WTC11 (cell line): ENCODE data around the gene TMEM175. TPM values are rescaled to one million over a fixed set of nuclear protein-coding genes. Genes with fewer than 3 reads are reported as not detected.

Source experiments
- ATAC-seq: fragments of 200-7000 bp; cut with Tn5 transposase; 2 replicates; pipeline ENCODE4 v1.10.0; 2021; ENCODE audit warnings: mild to moderate bottlenecking, moderate library complexity
- CTCF ChIA-PET: fragments of 300-600 bp; sonication (Branson Sonifier 250); formaldehyde crosslinking; loops from one replicate; lab custom pipeline; 2021; ENCODE audit warnings: antibody characterized with exemption; lab: Charles Lee
- POLR2A ChIA-PET: fragments of 350-600 bp; sonication (Branson Sonifier 250); formaldehyde crosslinking; loops from one replicate; lab custom pipeline; 2021; ENCODE audit warnings: antibody characterized with exemption; lab: Charles Lee
- DNase-seq: peaks from one replicate; pipeline ENCODE4 v3.0.0; 2021; ENCODE audit warnings: low spot score
- H3K27ac Mint-ChIP-seq: 2 replicates; pipeline ENCODE4 v1.8.0; 2021; ENCODE audit warnings: mixed read lengths
- H3K27me3 Mint-ChIP-seq: 2 replicates; pipeline ENCODE4 v1.8.0; 2021; ENCODE audit warnings: low read depth, mild to moderate bottlenecking, moderate library complexity, mixed read lengths
- H3K36me3 Mint-ChIP-seq: 2 replicates; pipeline ENCODE4 v1.8.0; 2021; ENCODE audit warnings: mixed read lengths
- H3K4me1 Mint-ChIP-seq: 2 replicates; pipeline ENCODE4 v1.8.0; 2022; ENCODE audit warnings: mixed read lengths
- H3K4me3 Mint-ChIP-seq: 2 replicates; pipeline ENCODE4 v1.8.0; 2021; ENCODE audit warnings: mild to moderate bottlenecking, moderate library complexity, mixed read lengths
- H3K9me3 Mint-ChIP-seq: 2 replicates; pipeline ENCODE4 v1.8.0; 2021; ENCODE audit warnings: mixed read lengths
- ATF1 ChIP-seq: sonication (generic); formaldehyde crosslinking; IDR thresholded peaks from 2 replicates; pipeline ENCODE4 v1.8.1; 2023; ENCODE audit warnings: mild to moderate bottlenecking, moderate library complexity, missing genetic modification reagents
- ATF3 ChIP-seq: sonication (generic); formaldehyde crosslinking; conservative IDR thresholded peaks from 2 replicates; pipeline ENCODE4 v1.8.1; 2022; ENCODE audit warnings: mild to moderate bottlenecking, missing genetic modification reagents
- CREB1 ChIP-seq: sonication (generic); formaldehyde crosslinking; IDR thresholded peaks from 2 replicates; pipeline ENCODE4 v1.8.0; 2023; ENCODE audit warnings: mild to moderate bottlenecking, missing genetic modification reagents
- E2F4 ChIP-seq: sonication (generic); formaldehyde crosslinking; IDR thresholded peaks from 2 replicates; pipeline ENCODE4 v1.8.1; 2022; ENCODE audit warnings: low read depth, mild to moderate bottlenecking, moderate library complexity, missing genetic modification reagents, borderline replicate concordance
- GABPB1 ChIP-seq: sonication (generic); formaldehyde crosslinking; IDR thresholded peaks from 2 replicates; pipeline ENCODE4 v1.8.1; 2023; ENCODE audit warnings: mild to moderate bottlenecking, missing genetic modification reagents
- GRHL2 ChIP-seq: fragments of 250-450 bp; sonication (Bioruptor Pico); IDR thresholded peaks from 2 replicates; pipeline ENCODE4 v1.8.0; 2022; ENCODE audit warnings: mild to moderate bottlenecking, moderate library complexity; ENCODE audit not compliant: insufficient replicate concordance, severe bottlenecking
- HMGXB4 ChIP-seq: sonication (generic); formaldehyde crosslinking; IDR thresholded peaks from 2 replicates; pipeline ENCODE4 v1.8.1; 2023; ENCODE audit warnings: mild to moderate bottlenecking, moderate library complexity, missing genetic modification reagents
- IRF2 ChIP-seq: sonication (generic); formaldehyde crosslinking; IDR thresholded peaks from 2 replicates; pipeline ENCODE4 v1.8.0; 2022; ENCODE audit warnings: low read depth, missing genetic modification reagents, borderline replicate concordance
- NR1H2 ChIP-seq: sonication (generic); formaldehyde crosslinking; IDR thresholded peaks from 2 replicates; pipeline ENCODE4 v1.9.0; 2021; ENCODE audit warnings: mild to moderate bottlenecking, moderate library complexity, missing genetic modification reagents
- NR2C2 ChIP-seq: sonication (generic); formaldehyde crosslinking; IDR thresholded peaks from 2 replicates; pipeline ENCODE4 v1.8.0; 2022; ENCODE audit warnings: mild to moderate bottlenecking, missing genetic modification reagents
- TEAD1 ChIP-seq: sonication (generic); formaldehyde crosslinking; IDR thresholded peaks from 2 replicates; pipeline ENCODE4 v1.8.0; 2022; ENCODE audit warnings: mild to moderate bottlenecking, missing genetic modification reagents
- USF2 ChIP-seq: sonication (generic); formaldehyde crosslinking; IDR thresholded peaks from 2 replicates; pipeline ENCODE4 v1.8.1; 2023; ENCODE audit warnings: mild to moderate bottlenecking, missing genetic modification reagents, moderate library complexity
- ZNF263 ChIP-seq: sonication (generic); formaldehyde crosslinking; IDR thresholded peaks from 2 replicates; pipeline ENCODE4 v1.8.1; 2022; ENCODE audit warnings: low read depth, mild to moderate bottlenecking, moderate library complexity, missing genetic modification reagents
- ZNF317 ChIP-seq: sonication (generic); formaldehyde crosslinking; IDR thresholded peaks from 2 replicates; pipeline ENCODE4 v1.8.1; 2023; ENCODE audit warnings: low read depth, mild to moderate bottlenecking, moderate library complexity, missing genetic modification reagents, borderline replicate concordance
- ZNF425 ChIP-seq: fragments of 250-450 bp; sonication (Bioruptor Pico); conservative IDR thresholded peaks from 2 replicates; pipeline ENCODE4 v1.9.0; 2021; ENCODE audit warnings: mild to moderate bottlenecking
- total RNA-seq: library from RNA; stranded (reverse); gene quantifications from 3 replicates; pipeline ENCODE4 v1.2.3, GENCODE V29; 2021
- TF ChIP-seq, protein P1 (sequence below): sonication (generic); formaldehyde crosslinking; IDR thresholded peaks from 2 replicates; pipeline ENCODE4 v1.8.0; 2022; ENCODE audit warnings: mild to moderate bottlenecking, missing genetic modification reagents
- TF ChIP-seq, protein P2 (sequence below): sonication (generic); formaldehyde crosslinking; IDR thresholded peaks from 2 replicates; pipeline ENCODE4 v1.8.0; 2023; ENCODE audit warnings: missing genetic modification reagents
- TF ChIP-seq, protein P3 (sequence below): sonication (generic); formaldehyde crosslinking; IDR thresholded peaks from 2 replicates; pipeline ENCODE4 v1.8.1; 2022; ENCODE audit warnings: low read depth, missing genetic modification reagents, borderline replicate concordance

TMEM175 gene
- total RNA-seq, 1 experiment from 2014 or later: 9.2 TPM

DNA sequence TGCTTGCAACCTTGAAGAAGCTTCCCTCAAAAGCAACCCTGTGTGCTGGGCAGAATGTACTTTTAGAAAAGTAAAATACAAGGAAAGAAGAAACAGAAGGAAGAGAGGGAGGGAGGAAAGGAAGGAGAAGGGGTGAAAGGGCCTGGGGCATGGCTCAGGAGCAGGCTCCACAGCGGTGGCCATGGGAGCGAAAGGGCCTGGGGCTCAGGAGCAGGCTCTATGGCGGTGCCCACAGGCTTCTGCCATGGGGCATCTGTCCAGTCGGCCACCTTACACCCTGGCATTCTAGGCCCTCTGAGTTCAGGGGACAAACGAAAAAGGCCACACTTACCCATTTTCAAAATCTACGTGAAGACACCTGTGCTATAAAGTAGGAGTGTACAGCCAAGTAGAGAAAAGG is 31.5 kb upstream of the TMEM175 start (continued):
- TF ChIP-seq NR2C2 (CRISPR knock-in tag): no peak
- no peak for TF ChIP-seq ATF1
- TF ChIP-seq TEAD1 (CRISPR knock-in tag): no peak
- TF ChIP-seq, protein P1, sequence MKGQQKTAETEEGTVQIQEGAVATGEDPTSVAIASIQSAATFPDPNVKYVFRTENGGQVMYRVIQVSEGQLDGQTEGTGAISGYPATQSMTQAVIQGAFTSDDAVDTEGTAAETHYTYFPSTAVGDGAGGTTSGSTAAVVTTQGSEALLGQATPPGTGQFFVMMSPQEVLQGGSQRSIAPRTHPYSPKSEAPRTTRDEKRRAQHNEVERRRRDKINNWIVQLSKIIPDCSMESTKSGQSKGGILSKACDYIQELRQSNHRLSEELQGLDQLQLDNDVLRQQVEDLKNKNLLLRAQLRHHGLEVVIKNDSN (CRISPR knock-in tag): no peak
- TF ChIP-seq, all 79 proteins: peak for 0

GRCh38 chr4:901192-901910 is 30.9 kb upstream of the TMEM175 start:
- H3K27me3 Mint-ChIP-seq: no peaks in the 10 kb centered on the region
- peaks cover 15% of the 10 kb centered on the region for H3K36me3 Mint-ChIP-seq
- ATAC-seq: no peak
- no peak overlapping the region for H3K4me3 Mint-ChIP-seq
- no peak overlapping the region for H3K27ac Mint-ChIP-seq
- TF ChIP-seq USF2 (CRISPR knock-in tag) (no peak), NR1H2 (CRISPR knock-in tag) (no peak), ZNF317 (CRISPR knock-in tag) (no peak), GRHL2 (CRISPR knock-in tag) (no peak)
- TF ChIP-seq, all 79 proteins: peak for 0
- DNase-seq: no peak
- CTCF ChIA-PET: interaction anchor here (1.0 kb wide), 1 partner anchor 10 kb away, joined by 3 read pairs; no protein-coding TSS in a partner anchor
- H3K9me3 Mint-ChIP-seq: peaks cover 6% of the 10 kb centered on the region
- H3K4me1 Mint-ChIP-seq: peaks cover 7% of the 10 kb centered on the region
- POLR2A ChIA-PET: interaction anchor here (0.6 to 0.7 kb wide), 2 partner anchors 68 to 363 kb away, joined by 3 read pairs; no protein-coding TSS in a partner anchor

DNA sequence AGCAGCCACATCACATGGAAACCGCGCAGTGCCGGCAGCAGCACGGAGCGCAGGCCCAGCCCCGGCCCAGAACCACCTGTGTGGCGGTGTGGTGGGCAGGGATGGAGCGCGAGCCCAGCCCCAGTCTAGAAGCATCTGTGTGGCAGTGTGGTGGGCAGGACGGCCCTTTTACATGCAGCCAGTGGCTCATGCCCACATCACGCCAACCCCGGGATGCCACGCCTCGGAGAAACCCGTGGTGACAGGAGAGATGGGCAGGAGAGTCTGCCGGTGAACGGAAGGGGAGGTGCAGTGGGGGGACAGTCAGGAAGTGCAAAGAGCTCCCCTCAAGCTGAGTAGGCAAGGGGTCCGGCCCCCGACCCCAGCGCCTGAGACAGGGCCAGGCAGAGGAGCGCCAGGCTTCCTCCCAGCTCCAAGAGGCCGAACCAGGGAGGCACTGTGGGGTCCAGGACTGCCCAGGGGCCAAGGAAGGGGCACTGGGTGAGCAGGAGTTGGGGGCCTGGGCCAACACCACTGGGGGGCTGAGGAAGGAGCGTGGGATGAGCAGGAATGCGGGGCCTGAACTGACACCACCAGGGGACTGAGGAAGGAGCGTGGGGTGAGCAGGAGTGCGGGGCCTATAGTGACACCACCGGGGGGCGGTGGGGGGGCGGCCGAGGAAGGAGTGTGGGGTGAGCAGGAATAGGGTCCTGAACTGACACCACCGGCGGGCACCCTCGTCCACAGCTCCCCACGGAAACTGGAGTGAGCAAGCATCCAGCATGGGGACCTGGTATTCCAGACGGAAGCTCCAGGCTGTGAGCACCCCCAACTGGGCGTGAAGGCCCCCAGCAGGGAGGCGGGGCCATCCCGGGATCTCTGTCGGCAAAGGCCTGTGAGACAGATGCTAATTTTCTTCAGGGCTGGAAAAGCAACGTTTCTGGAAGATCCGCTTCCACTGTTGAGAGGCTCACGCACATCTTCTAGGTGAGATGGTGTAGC is 28.9 kb upstream of the TMEM175 start:
- ATAC-seq: no peak; the same call in 1 of the 2 replicates
- ChIA-PET POLR2A (no interaction called here), CTCF (no interaction called here)
- Mint-ChIP-seq H3K27ac (peak overlapping the region; percentile 44; the same call in 1 of the 2 replicates), H3K9me3 (peaks cover 10% of the 10 kb centered on the region), H3K4me1 (peaks cover 7% of the 10 kb centered on the region), H3K4me3 (no peak overlapping the region), H3K27me3 (no peaks in the 10 kb centered on the region), H3K36me3 (peaks cover 20% of the 10 kb centered on the region)
- no peak for DNase-seq
- TF ChIP-seq, protein P2, sequence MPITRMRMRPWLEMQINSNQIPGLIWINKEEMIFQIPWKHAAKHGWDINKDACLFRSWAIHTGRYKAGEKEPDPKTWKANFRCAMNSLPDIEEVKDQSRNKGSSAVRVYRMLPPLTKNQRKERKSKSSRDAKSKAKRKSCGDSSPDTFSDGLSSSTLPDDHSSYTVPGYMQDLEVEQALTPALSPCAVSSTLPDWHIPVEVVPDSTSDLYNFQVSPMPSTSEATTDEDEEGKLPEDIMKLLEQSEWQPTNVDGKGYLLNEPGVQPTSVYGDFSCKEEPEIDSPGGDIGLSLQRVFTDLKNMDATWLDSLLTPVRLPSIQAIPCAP (CRISPR knock-in tag): no peak
- TF ChIP-seq ZNF263 (CRISPR knock-in tag) (no peak), NR2C2 (CRISPR knock-in tag) (no peak), E2F4 (no peak), ZNF425 (no peak), HMGXB4 (CRISPR knock-in tag) (no peak), GRHL2 (CRISPR knock-in tag) (no peak), CREB1 (no peak), ATF3 (CRISPR knock-in tag) (no peak), IRF2 (no peak), GABPB1 (CRISPR knock-in tag) (no peak)
- TF ChIP-seq, protein P3, sequence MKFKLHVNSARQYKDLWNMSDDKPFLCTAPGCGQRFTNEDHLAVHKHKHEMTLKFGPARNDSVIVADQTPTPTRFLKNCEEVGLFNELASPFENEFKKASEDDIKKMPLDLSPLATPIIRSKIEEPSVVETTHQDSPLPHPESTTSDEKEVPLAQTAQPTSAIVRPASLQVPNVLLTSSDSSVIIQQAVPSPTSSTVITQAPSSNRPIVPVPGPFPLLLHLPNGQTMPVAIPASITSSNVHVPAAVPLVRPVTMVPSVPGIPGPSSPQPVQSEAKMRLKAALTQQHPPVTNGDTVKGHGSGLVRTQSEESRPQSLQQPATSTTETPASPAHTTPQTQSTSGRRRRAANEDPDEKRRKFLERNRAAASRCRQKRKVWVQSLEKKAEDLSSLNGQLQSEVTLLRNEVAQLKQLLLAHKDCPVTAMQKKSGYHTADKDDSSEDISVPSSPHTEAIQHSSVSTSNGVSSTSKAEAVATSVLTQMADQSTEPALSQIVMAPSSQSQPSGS (CRISPR knock-in tag): no peak
